HG03565 (cell line): ENCODE measurements around the gene SELENBP1.
"Not testable (repeated sequence)": the region's sequence is repeated elsewhere in the genome, so short reads cannot be mapped to it uniquely, and the experiment has no call there.

Experiments used
- ATAC-seq: cut with Tn5 transposase; IDR thresholded peaks from one replicate; pipeline ENCODE4 v1.9.1; 2021; ENCODE audit warnings: mild to moderate bottlenecking, moderate library complexity; ENCODE audit not compliant: unreplicated experiment

SELENBP1 gene

DNA sequence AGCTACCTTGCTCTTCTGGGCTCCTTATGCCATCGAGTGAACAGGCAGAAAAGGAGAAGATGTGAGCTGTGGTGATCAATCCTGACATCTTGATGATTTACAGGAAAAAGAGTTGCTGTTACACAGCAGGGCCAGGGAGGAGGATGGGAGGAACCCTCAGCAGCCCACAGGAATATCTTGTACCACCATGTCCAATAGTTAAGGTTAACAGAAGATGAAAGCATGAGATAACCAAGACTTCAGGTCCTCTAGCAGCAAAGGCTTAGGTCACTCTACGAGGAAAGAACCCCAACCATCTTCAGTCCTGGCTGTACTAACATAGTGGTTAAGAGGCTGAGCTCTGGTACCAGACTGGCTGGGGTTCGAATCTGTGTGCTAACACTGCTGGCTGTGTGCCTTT is 12.1 kb upstream of the SELENBP1 start:
- no peak for ATAC-seq

GRCh38 chr1:151377150-151377884 is 4.8 kb upstream of the SELENBP1 start:
- ATAC-seq, result no peak

GRCh38 chr1:151373196-151373595 is 691 bp upstream of the SELENBP1 start:
- no peak for ATAC-seq

GRCh38 chr1:151371370-151372057 is 991 bp downstream of the SELENBP1 start:
- ATAC-seq, result no peak

DNA sequence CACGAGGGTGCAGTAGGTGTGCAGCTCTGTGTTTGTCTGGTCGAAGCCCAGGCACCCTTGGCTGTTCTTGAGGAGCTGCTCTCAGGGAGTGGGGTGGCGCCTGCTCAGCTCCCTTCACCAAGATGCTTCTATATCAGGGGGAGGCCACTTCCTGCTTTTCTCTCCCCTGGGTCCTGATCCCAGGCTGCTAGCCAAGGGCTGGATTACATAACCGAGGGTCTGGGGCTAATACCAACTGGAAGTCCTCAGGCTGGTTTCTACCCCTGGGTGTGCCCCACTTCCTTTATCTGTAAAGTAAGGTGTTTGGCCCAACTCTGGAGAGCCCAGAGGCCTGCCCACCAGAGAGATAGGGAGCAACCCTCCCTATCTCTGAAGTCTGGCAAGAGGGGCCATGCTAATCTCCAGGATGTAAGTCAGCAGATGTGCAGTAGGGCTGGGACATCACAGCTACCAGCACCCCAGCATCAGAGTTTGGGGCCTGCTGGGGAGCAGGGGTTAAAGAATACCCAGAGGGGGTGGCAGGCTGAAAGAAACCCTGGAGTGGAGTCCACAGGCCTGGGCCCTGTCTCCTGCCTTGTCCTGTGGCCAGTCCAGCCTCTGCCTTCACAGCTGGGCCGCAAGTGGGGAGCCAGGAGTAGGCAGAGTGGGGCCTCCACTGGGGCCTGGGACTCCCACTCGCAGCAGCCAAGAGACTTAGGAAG is 2.1 kb downstream of the SELENBP1 start:
- ATAC-seq, result no peak

DNA sequence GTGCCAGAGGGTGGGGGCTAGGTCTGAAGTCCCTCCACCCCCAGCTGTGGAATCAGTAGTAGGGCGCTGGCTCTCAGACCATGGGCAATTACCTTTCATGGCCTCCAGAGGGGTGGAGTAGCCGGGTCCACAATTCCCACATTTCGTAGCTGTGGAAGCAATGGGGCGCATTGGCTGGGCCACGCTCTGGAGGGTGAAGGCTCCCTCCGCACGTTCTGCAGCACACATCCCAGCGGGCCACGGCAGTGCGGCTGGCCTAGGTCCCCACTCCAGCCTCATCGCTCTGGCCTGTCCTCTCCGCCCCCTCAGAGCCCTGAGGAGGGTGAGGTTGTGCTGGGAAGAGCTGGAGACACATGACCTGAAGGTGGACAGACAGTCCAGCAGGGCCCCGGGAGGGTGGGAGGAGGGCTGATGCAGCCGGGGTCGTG is 2.9 kb downstream of the SELENBP1 start:
- ATAC-seq, result no peak

DNA sequence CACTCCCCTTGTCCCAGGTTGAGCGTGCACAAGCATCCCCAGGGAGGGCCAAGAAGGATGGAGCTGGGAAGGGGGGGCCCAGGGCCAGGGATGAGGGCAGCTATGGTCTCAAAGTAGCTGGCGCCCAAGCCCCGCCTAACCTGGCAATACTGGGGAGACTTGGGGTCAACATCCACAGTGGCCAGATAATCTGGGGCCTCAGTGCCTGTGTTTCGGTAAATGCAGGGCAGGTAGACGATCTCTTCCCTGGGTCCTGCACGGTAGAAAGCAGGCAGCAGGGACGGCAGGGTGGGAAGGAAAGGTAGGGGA is 3.2 kb downstream of the SELENBP1 start:
- no peak for ATAC-seq

- ATAC-seq, result no peak
These were observed 3.9 kb downstream of the SELENBP1 start for GRCh38 chr1:151368393-151369301.

DNA sequence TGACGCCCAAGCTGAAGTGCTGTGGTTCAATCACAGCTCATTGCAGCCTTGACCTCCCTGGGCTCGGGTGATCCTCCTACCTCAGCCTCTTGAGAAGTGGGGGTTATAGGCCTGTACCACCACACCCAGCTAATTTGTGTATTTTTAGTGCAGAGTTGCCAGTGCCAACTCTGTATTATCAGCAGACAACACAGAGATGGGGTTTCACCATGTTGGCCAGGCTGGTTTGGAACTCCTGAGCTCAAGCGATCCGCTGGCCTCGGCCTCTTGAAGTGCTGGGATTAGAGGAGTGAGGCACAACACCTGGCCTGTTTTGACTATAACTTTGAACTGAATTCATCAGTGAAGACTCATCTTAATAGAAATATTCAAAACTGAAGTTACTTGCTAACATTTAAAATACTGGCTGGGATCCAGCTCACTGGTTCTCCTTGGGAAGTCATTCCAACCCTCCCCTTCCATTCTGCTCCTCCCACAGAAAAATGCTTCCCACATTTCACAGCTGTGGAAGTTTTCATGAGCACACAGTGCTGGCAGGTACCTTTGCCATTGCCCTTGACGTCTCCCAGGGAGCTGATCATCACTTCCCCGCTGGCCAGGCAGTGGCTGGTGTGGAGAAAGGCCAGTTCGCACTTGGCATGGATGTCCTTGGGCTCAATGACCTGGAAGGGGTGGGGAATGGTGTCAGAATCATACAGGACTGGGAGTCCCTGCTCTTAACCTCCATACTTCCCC is 4.7 kb downstream of the SELENBP1 start:
- ATAC-seq, result no peak

DNA sequence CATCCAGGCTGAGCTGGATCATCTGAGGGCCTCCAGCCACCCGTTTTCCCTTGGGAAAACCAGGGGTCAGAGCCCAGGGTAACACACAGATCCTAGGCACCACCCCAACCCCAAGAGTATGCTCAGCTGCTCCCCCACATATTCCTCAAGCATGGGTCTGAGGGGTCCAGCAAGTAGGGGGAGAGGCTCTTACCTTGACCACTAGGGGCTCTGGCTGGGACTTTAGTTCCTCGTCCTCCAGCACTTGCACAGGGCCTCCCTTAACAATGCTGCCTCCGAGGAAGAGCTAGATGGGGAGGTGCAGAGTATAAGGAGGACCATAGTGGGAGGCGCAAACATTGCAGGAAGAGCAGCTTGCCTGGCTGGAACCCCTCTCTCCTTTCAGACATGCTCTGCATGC is 7.5 kb downstream of the SELENBP1 start:
- ATAC-seq, result no peak

DNA sequence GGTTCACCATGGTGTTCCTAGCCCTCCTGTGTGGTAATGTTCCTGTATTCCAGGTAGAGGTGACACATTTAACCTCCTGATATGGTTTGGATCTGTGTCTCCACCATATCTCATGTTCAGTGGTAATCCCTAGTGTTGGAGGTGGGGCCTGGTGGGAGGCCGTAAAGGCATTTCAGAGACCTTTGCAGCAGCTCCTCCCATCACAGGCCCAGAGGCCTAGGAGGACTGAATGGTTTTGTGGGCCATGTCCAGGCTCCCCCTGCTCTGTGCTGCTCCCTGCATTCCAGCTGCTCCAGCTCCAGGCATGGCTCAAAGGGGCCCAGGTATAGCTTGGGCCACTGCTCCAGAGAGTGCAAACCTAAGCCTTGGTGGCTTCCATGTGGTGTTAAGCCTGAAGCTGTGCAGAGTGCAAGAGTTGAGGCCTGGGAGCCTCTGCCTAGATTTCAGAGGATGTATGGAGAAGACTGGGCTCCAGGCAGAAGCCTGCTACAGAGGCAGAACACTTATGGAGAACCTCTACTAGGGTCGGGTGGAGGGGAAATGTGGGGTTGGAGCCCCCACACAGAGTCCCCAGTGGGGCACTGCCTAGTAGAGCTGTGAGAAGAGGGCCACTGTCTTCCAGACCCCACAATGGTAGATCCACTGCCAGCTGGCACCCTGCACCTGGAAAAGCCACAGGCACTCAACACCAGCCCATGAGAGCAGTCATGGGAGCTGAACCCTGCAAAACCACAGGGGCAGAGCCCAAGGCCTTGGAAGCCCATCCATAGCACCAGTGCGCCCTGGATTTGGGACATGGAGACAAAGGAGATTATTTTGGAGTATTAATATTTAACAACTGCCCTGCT is 10.0 kb downstream of the SELENBP1 start:
- ATAC-seq, result no peak

DNA sequence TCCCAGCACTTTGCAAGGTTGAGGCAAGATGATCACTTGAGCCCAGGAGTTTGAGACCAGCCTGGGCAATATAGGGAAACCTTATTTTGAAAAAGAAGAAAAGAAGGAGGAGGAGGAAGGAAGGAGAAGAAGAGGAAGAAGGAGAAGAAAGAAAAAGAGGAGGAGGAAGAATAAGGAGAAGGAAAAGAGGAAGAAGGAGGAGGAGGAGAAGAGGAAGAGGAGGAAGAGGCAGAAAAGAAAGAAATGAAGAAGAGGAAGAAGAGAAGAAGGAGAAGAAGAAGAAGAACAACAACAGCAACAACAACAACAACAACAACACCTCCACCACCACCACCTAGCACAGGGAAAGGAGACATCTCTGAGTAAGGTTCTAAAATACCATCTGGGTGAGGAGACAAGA is 10.6 kb downstream of the SELENBP1 start:
- ATAC-seq, result no peak

GRCh38 chr1:151356696-151357095 is 15.8 kb downstream of the SELENBP1 start:
- no peak for ATAC-seq

DNA sequence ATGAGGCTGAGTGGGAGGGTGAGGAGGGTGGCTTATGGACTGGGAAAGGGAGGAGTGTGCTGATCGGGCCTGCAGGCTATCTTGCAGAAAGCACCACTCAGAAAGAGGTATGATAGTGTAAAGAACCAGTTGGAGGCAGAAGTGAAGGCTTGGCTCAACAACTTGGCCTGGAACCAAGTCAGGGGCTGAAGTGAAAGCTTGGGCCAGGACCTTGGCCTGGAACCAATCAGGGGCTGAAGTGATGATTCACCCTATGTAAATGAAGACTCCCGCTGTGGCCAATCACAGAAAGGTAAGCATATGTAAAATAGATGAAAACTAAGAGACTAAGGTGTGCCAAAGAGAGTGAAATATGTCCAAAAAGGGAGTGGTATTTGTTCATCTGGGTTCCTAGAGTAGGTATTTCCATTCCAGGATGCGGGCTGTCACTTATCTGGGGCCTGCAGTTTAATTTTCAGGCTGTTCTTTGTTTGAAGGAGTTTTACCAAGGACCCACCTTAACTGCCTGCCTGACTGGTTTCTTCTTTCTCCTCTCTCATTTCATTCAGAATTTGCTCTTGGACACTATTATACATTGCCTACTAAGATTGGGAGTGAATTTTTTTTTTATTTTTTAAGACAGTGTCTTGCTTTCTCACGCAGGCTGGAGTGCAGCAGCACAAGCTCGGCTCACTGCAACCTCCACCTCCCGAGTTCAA is 20.3 kb downstream of the SELENBP1 start:
- ATAC-seq, result no peak

DNA sequence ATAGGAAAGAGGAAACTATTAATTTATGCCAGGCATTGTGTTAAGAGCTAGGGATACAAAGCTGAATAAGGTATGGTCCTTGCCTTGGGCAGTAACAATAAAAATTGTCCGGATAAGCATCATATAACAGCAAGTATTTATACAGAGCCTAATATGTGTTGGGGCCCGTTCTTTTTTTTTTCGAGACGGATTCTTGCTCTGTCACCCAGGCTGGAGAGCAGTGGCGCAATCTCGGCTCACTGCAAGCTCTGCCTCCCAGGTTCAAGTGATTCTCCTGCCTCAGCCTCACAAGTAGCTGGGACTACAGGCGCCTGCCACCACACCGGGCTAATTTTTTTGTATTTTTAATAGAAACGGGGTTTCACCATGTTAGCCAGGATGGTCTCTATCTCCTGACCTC is 22.2 kb downstream of the SELENBP1 start:
- not testable (repeated sequence) for ATAC-seq

- ATAC-seq, result no peak
These were observed 24.8 kb downstream of the SELENBP1 start for GRCh38 chr1:151347523-151348246.

DNA sequence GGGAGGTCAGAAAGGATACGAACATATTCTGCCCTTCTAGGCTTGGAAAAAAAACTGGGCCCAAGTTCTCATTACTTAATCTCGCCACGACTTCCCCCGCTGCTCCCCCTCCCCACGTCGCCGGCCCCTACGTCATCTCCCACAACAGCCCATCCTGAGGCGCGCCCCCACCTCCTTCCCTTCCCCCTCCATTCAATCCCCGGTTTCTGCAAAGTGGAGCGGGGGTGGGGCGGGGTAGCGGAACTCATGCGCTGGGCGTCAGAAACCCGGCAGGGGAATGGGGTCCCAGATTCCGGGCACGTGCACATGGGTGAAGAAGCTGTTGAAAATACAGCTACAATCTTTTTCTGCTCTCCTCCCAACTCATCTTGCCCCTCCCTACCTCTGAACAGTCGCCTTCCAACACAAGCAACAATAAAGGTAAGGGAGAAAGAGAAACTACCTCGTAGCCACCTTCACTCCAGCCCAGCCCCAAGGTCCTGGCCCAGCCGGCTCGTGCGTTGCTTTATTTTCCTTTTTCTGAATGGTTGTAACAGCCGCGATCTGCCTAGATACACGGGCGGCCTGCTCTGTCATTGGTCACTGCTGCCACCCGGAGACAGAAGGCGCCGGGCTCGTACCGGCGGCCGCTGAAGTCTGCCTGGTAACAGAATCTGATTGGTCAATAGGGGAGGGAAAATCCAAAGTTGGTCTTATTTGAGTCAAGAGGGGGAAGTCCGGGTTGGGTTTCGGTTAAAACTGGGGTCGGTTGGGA is 25.6 kb downstream of the SELENBP1 start, which contains the start of gene RFX5:
RFX5 (minus strand) TSS at position 484 of the 754 bp plus-strand sequence. CDS start 932 bp downstream, outside the sequence.
- ATAC-seq, result peak; percentile 89
